HL-60 (cell line): ENCODE data around the gene FPGS.
"Not testable (repeated sequence)": the region's sequence is repeated elsewhere in the genome, so short reads cannot be mapped to it uniquely, and the experiment has no call there.

Source experiments
- CTCF ChIP-seq: IDR thresholded peaks from one replicate; pipeline ENCODE4 v1.5.1; 2011; ENCODE audit warnings: low read length, control low read depth, inconsistent platforms; ENCODE audit not compliant: insufficient read depth
- GABPA ChIP-seq: IDR thresholded peaks from 2 replicates; pipeline ENCODE4 v1.6.1; 2012; ENCODE audit warnings: low read depth
- POLR2AphosphoS5 ChIP-seq: IDR thresholded peaks from 2 replicates; pipeline ENCODE4 v1.6.1; 2012; ENCODE audit warnings: low read depth
- REST ChIP-seq: IDR thresholded peaks from 2 replicates; pipeline ENCODE4 v1.6.1; 2012; ENCODE audit warnings: low read depth; ENCODE audit not compliant: insufficient replicate concordance

GRCh38 chr9:127780909-127781308 is 21.8 kb upstream of the FPGS start:
- TF ChIP-seq POLR2AphosphoS5, REST, CTCF, GABPA: not testable (repeated sequence)
